ENCODE measurements around the gene CHMP5. TPM values are rescaled to one million over a fixed set of nuclear protein-coding genes. Genes with fewer than 3 reads are reported as not detected.

The CHMP5 gene
- total RNA-seq, 4 donors from 2014 or later, result 39.5 to 60.4 (median 56.0) TPM

DNA sequence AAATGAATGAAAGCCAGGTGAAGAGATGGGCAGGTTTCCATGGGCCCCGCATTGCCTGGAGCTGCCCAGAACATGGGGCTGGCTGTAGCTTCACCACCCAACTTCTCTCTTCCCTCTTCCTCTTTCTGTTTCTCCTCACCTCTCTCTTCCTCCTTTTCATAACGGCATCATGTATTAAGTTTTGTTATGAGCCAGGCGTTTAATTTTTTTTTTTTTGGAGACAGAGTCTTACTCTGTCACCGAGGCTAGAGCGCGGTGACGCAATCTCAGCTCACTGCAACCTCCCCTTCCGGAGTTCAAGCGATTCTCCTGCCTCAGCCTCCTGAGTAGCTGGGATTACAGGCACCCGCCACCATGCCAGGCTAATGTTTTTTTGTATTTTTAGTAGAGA lies 37.8 kb upstream of the CHMP5 start:
- ATAC-seq (ENCODE audit: low FRiP score), result no peak
- no peak for DNase-seq (ENCODE audit: low spot score)
- TF ChIP-seq, protein P1, sequence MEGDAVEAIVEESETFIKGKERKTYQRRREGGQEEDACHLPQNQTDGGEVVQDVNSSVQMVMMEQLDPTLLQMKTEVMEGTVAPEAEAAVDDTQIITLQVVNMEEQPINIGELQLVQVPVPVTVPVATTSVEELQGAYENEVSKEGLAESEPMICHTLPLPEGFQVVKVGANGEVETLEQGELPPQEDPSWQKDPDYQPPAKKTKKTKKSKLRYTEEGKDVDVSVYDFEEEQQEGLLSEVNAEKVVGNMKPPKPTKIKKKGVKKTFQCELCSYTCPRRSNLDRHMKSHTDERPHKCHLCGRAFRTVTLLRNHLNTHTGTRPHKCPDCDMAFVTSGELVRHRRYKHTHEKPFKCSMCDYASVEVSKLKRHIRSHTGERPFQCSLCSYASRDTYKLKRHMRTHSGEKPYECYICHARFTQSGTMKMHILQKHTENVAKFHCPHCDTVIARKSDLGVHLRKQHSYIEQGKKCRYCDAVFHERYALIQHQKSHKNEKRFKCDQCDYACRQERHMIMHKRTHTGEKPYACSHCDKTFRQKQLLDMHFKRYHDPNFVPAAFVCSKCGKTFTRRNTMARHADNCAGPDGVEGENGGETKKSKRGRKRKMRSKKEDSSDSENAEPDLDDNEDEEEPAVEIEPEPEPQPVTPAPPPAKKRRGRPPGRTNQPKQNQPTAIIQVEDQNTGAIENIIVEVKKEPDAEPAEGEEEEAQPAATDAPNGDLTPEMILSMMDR (IDR thresholded peaks at IDR 0.05), result no peak

DNA sequence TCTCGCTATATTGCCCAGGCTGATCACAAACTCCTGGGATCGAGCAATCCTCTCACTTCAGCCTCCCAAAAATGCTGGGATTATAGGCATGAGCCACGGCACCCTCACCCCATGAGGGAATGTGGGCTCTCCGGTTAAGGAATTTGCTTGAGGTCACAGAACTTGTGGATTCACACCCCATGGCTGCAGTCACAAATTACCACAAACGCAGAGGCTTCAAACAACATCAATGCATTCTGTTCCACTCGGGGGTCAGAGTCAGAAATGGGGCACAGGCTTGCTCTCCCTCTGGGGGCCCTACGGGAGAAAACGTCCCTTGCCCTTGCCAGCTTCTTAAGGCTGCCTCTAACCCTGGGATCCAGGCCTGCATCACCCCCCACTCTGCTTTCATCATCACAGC lies 37.1 kb upstream of the CHMP5 start:
- ATAC-seq (ENCODE audit: low FRiP score) (no peak), DNase-seq (ENCODE audit: low spot score) (no peak)
- TF ChIP-seq, protein P1 (IDR thresholded peaks at IDR 0.05), result no peak

DNA sequence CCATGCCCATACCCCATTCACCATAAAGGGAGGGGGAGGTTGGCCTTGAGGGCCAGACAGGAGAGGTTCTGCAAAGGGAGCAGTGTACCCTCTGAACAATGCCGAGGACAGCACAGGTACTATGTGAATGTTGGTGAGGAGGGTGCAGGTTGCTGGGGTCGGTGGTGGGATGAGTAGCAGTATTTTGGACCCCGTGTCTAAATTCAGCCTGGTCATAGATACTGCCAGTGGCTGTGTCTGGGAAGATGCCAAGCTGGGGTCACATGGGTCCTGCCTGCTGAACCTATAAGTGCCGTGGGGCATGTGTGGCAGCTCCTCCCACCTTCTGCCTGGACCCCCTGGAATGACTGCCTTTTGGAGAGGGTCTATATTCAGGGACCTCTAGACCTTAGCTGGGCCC lies 36.2 kb upstream of the CHMP5 start:
- TF ChIP-seq, protein P1 (IDR thresholded peaks at IDR 0.05), result no peak

DNA sequence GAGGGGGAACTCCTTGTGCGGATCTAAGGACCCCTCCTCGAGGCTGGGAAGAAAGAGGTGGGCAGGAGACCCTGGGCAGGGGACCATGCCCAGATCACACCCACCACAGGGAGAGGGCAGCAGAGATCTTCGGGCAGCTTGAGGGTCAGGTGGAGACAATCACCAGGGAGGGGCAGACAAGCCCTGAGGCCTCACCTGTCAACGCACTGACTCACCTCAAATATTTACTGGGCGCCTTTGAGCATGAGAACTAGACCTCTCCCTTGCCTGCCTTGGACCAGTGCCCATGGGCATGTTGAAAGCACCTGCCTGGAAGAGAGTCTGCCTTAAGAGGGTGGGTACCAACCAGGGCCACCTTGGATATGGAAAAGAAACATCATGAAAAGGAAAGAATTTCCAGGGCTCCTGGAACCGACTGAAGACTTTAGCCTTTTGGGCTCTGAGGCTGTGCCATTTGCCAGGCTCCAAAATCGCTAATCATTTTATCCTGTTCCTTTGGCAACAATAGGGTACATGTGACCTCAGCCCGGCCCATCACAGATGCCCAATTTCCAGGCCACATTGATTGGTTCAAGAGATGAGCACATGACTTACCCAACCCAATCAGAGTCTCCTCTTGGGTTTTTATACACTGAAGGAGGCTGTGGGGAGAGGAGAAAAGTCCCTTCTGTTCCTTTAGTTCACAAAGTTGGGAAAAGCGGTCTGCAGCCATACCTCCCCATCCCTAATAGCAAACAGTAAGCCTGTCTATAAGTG lies 35.3 kb upstream of the CHMP5 start:
- ATAC-seq (ENCODE audit: low FRiP score) (peak; percentile 26), DNase-seq (ENCODE audit: low spot score) (no peak)
- TF ChIP-seq, protein P1 (IDR thresholded peaks at IDR 0.05), result no peak

More for the DNA sequence above, 36.2 kb upstream of the CHMP5 start:
- ATAC-seq (ENCODE audit: low FRiP score), result no peak
- DNase-seq (ENCODE audit: low spot score), result no peak

DNA sequence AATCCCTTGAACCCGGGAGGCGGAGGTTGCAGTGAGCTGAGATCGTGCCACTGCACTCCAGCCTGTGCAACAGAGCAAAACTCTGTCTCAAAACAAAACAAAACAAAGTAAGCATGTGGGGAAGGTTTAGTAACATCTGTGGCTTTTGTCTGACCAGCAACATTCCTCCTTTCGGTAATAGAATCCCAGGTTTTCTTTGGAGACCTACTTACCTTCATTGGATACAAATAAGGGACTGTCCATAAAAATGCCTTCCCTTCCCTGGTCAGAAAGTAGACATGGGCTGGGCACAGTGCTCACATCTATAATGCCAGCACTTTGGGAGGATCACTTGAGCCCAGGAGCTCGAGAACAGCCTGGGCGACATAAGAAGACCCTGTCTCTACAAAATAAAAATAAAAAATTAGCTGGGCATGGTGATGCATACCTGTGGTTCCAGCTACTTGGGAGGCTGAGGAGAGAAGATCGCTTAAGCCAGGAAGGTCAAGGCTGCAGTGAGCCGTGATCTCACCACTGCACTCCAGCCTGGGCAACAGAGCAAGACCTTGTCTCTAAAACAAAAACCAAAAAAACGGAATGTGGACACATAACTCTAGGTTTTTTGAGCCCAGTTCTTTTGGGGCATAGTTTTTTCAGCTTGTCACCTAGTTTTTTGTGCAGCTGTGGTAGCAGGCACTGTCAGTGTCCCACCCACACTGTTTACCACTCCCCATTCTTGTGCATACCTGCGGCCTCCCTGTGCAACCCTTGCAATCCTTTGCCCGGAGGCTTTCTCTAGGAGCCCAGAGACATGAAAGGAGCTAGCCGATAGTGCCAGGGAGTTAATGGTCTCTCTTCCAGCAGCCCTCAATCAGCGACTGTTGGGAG lies 33.9 kb upstream of the CHMP5 start:
- ATAC-seq (ENCODE audit: low FRiP score) (no peak), DNase-seq (ENCODE audit: low spot score) (no peak)
- TF ChIP-seq, protein P1 (IDR thresholded peaks at IDR 0.05), result no peak

DNA sequence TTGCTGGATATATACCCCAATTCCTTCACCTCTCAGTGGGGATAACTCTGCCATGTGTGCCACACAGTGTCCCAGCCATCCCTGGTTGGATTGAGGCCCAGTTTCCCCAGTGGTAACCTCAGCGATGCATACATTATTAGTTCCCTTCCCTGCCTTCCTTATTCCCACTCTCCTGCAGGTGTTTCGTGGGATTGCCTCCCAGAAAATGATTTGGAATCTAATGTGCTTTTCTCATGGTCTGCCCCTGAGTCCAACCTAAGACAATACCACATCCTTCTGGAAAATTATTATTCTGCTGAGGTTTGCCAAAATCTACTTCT lies 33.3 kb upstream of the CHMP5 start:
- TF ChIP-seq, protein P1 (IDR thresholded peaks at IDR 0.05), result no peak
- DNase-seq (ENCODE audit: low spot score) (no peak), ATAC-seq (ENCODE audit: low FRiP score) (no peak)

Measured in omental fat pad (tissue), 4 donors.